Endometrium (tissue), 2 donors: ENCODE results near the gene TBC1D22A.
"Not testable (repeated sequence)": the region's sequence is repeated elsewhere in the genome, so short reads cannot be mapped to it uniquely, and the experiment has no call there.

ENCODE experiments used
- FAIRE-seq: peaks from 2 replicates; lab custom pipeline; 2012; peaks lifted over from hg19 to GRCh38; lab: Jason Lieb, UNC
- donor health status: control.
- donor health status: control.

TBC1D22A gene

DNA sequence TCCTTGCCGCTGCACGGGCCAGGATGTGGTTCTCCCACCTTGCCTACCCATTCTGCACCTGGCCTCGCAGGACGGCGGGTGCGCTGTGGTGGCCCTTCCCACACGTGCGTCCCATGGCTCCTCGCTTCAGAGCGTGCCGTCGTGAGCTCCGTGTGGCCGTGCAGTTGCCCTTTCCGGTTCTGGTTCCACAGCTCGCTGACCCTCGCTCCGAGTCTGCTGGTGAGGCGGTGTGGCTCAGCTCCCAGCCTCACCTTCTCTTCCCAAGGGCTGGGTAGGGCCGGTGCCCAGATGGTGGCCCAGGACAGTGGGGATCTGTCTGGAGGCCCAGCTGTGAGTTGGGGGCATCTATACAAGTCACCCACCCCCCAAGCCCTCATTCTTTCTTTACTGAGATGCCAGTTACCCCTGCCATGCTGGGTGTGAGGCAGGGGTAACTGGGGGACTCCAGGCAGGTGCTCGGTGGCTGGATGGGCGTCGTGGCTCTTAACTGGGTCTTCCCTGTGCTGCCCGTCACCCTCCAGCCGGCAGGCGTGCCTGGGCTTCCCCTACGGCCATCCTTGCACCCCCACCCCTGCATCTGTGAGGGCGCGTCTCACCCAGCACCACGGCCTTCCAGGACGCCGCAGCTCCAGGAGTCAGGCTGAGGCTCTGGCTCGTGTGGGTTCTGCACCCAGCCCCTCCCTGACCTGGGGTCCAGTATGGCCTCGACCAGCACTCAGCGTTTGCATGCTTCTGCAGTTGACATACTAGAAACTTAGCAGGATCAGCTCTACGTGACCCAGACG lies 395.2 kb downstream of the TBC1D22A start:
- no peak for FAIRE-seq

DNA sequence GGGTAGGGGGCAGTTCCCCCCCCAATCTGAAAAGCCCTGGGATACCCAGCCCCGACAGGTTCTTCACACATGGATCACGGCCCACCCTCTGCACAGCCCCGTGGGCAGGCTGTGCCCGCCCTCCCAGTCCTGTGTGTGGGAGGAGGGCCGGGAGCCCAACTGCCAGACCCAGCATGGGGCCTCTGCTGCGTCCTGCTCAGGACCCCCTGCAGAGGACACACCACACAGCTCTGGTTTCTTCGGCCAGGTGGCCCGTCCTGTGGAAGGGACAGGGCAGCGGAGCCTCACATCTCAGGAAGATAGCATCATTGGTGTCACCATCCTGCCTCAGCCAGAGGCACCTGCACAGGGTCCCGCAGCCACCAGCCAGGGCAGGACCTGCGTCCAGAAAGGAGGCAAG lies 396.0 kb downstream of the TBC1D22A start:
- FAIRE-seq: no peak

DNA sequence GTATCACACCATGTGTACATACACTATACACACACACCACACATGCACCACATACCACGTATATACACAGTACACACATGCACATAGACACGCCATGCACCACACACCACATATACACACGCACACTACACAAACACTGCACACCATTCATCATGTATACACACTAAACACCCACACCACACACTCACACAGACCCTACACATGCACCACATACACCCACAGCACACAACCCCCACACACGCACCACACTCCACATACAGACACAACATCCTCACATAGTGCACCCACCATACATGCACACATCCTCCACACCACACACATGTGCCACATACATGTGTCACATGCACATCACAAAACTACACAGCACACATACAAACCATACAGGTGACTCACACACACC lies 397.1 kb downstream of the TBC1D22A start:
- no peak for FAIRE-seq

DNA sequence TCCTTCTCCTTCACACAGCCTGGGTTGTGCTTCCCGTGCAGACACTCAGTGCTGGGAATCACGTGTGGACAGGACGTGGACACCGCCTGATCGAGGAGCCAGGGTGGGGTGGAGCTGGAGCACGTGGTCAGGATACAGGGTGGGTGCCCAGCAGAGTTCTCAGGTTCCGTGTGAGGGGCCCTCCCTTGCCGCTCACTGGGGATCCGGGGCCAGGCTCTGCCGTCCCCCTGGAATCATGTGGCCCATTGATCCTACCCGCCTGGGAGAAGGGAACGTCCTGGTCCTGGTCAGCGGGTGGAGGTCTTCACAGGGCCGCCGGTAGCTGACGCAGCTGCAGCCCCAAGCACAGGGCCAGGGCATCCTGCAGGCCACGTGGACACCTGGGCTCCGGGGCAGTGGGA lies 397.7 kb downstream of the TBC1D22A start:
- no peak for FAIRE-seq

DNA sequence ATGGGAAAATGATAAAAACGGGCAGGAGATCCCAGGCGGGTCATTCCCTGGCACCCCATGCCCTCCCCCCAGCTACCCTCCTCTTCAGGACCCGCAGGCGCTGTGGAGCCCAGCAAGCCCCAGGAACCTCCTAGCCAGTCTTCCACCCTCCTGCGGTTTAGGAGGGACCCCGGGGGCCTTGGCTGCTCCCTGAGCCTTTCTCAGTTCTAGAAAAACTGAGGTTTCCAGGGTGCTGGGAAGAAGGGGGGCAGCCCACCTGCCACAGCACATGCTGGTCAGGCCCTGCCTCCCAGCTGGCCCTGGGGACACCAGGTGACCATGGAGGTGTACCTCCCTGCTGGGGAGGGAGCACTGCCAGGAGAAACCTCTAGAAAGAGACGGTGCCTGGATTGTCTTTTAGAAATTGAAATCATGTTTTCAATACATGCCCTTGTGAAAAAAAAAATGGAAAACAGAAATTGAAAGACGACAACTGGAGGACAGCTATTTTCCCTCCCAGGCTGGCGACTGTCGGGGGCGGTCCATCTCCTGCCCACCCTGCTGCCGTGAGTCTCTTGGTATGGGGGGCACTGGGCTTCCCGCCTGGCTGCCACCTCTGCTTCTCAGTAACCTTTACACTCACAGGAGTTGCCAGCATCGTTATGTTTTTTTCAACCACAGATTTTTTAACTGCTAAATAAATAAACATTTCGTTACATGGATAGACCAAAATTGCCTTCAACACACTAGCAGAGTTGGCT lies 398.5 kb downstream of the TBC1D22A start:
- no peak for FAIRE-seq

DNA sequence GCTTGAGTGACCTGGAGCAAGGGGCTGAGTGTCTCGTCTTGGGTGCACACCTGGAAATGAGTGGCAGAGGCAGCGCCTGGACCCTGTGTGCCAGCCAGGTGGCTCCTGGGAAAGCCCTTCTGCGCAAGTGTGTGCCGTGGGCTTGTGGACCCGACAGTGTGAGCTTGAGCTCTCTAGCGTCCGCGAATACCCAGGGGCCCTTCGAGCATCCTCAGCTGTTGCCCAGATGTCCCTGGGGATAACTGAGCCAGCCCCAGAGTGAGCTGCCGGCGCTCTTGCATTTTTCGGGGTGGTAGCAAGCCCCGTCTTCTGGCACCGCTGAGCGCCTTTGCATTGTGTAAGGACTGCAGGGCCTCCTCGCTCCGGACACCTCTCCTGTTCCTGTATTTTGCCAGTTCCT lies 399.2 kb downstream of the TBC1D22A start:
- FAIRE-seq: no peak

DNA sequence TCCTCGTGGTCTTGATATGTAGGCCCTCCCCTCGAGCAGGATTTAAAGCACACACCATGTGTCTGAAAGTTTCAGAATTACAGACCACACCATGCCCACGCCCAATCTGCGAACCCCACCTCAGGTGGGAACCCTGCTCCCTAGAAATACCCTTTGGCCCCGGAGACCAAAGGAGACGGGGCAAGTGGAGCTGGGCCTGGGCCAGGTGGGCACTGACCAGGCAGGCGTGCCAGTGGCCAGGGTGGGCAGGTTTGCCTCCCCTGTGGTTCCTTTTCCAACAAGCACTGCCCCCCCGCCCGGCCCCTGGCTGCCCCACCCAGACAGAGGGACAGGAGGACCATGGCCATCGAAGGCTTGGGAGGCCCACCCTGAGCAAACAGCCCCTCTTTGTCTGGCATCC lies 400.4 kb downstream of the TBC1D22A start:
- FAIRE-seq: no peak

DNA sequence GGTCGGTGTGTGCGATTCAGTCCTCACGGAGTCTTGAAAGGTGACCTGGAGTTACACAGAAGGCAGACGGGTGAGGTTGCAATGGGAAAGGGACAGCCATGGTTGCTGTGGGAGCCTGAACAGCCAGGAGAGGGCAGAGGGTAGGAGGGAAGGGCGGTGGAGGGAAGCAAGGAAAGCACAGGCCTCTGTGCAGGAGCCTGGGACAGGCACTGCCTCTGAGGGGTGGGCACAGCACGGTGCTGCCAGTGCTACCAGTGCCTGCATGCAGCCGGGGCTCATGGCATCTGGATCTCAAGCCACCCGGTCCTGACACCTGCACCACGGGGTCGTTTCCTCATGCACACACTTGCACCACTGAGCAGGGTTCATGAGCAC lies 401.0 kb downstream of the TBC1D22A start:
- no peak for FAIRE-seq

DNA sequence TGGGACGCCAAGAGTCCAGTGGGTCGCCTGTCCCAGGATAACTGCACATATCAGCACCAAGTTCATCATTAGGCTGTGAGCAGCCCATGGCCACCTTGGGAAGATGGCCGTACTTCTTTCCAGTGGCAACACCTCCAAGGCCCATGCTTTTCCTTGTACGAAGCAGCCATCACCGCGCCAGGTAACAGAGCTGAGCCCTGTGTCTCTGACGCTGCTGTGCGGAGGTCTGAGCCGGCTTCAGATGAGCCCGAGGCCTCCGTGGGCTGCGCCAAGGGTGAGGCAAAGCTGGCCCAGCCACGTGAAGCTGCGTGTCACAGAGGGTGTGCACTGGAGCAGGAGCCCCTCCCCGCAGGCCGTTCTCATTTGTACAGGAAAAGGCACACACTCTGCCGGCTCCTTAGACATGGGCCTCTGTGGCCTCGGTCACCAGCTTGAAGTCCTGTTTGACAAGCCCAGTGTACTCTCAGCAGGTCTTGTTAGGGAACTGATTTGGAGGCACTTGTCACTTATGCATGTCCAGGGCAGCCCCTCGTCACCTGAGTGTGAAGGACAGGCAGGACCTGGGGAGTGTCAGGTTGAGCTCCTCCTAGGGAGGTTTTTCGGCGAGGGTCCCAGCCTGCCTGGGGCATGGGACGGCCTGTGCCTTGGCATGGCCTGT lies 401.5 kb downstream of the TBC1D22A start:
- FAIRE-seq: no peak

DNA sequence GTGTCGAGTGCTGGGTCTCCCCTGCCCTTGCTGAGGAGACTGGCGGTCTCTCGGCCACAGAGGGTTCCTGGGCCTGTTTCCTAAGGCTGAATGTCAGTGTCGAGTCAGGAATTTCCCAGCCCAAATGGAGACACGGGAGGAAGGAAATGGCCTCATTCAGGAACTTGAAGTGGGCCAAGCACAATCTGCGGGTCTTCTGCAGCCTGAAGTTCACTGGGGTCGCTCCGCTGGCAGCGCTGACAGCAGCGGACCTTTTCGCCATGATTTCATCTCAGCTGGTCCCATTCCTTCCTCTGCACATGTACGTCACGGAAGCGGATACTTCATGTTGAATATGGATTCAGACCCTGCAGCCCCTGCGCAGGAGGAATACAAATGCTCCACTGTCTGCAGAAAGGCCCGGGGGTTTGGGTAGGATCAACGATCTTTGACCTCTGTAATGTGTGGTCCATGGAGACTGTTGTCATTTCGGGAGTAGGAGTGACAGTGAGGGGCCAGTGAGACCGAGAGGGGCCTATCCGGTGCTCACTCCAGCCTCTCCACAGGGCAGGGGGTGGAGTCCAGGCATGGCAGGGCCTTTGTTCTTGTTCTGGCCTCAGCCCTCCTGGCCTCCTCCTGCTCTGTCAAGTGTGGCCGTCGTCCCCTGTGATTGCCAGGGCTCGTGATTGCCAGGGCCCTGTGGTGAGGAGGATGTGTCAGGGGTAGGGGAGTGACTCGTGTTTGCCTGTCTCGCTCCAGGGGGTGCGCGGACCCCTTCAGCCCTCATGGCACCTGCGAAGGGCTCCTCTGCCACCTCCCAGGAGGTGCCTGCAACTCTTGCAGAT lies 402.3 kb downstream of the TBC1D22A start:
- no peak for FAIRE-seq

DNA sequence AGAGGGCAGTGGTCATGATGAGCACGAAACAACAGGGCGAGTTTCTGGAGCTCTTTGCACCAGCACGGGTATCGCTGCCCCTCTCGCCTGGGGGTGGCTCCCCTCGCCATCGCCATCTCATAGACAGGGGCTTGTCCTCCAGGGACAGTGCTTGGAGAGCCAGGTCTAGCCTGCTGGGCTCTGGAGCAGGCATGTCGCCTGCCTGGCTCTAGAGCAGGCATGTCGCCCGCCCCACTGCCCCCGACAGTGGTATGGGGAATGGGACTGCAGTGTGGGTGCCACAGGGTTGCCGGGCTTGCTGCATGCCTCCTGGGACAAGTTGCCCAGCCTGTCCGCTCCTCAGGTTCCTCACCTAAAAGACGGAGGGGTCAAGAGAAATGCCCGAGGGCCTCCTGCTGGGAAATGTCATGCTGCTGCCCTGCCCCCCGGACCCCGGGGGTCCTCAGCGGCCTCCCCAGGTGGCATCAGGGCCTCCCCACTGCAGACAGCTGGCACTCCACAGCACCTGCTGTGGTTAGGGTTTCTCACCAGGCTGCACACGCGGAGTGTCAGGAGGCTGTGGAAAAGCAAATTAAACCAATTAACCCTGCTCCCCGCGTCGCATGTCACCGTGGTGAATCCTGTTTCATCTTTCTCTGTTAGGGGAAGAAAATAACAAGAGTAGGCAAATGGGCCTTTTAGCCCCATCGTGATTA lies 403.0 kb downstream of the TBC1D22A start:
- no peak for FAIRE-seq

DNA sequence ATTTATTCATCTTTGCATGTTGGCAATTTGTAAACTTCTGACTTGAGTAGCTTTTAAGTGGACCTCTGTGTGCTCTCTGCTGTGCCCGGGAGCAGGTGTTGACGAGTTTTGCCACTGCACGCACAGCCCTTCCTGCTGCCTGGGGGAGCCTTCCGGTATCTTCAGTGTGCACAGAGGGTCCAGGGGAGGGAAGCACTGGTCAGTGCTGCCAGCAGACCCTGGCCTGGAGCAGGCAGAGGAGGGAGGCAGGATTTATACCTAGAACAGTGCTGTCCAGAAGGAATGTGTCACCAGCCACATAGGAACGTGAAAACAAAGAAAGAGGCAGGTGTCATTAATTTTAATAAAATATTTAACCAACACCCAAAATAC lies 403.6 kb downstream of the TBC1D22A start:
- no peak for FAIRE-seq

DNA sequence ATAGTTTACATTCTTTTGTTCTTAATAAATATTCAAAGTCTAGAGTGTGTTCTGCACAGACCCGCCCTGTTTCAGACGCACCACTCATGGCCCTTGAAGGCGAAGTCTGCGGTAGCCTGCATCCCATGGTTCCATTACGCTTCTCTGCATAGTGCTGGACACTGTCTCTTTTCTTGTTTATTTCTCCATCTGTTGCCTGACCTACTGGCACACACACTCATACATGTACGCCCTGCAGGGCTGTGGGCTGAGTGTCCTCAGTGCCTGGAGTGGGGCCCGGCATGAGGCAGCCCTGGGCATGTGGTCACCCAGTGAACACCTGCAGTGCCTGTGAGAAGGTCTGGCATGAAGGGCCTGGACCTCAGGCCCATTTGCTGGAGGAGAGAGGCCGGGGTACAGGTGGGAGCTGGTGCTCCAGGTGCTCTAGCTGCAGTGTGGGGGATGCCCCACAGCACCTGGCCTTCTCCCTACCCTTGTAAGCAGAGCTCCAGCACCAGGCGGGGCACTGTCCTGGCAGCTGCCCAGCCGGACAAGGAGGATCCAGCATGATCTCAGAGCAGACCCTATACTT lies 404.1 kb downstream of the TBC1D22A start:
- no peak for FAIRE-seq

DNA sequence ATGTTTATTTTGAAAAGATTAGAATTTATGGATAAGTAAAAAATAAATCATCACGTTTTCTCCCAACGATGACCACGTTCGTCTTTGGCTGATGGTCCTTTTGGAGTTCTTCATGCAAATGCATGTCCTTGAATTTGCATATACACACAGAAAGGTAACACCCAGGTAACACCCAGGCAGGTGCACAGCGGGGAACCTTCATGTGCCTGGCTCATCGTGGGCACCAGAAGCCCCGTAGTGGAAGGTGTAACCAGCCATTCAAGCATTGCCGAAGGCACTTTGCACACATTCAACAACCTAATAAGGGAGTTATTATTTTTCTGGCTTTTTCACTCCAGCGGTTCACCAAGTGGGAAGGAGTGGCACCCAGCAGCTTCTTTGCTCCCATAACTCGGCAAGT lies 404.6 kb downstream of the TBC1D22A start:
- no peak for FAIRE-seq

DNA sequence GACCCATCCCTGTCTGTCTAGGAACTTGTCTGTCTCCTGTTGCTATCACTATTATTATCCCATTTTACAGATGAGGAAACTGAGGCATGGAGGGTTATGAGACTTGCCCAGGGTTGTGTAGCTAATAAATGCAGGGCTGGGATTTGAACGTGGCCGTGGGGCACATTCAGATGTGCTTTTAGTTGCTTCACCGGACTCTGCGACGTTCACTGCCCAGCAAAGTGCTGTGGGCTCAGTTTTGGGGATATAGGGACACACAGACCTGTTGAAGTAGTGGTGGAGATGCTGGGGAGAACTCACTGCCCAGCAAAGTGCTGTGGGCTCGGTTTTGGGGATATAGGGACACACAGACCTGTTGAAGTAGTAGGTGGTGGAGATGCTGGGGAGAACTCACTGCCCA lies 405.5 kb downstream of the TBC1D22A start:
- not testable (repeated sequence) for FAIRE-seq

DNA sequence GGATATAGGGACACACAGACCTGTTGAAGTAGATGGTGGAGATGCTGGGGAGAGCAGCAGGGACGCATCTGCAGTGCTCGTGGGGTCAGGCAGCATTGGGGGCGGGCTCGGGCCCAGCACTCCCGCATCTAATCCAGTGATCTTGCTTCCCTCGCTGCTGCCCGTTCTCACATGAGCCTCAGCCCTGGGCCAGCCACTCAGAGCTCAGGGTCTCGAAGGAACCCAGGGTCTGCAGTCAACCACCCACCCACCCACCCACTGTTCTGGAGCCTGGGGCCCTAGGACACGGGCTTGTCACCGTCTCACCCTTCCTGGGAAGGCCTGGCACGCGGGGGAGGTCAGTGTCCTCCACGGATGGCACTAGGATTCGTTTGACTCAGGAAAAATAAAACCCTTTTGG lies 406.0 kb downstream of the TBC1D22A start:
- FAIRE-seq: no peak

DNA sequence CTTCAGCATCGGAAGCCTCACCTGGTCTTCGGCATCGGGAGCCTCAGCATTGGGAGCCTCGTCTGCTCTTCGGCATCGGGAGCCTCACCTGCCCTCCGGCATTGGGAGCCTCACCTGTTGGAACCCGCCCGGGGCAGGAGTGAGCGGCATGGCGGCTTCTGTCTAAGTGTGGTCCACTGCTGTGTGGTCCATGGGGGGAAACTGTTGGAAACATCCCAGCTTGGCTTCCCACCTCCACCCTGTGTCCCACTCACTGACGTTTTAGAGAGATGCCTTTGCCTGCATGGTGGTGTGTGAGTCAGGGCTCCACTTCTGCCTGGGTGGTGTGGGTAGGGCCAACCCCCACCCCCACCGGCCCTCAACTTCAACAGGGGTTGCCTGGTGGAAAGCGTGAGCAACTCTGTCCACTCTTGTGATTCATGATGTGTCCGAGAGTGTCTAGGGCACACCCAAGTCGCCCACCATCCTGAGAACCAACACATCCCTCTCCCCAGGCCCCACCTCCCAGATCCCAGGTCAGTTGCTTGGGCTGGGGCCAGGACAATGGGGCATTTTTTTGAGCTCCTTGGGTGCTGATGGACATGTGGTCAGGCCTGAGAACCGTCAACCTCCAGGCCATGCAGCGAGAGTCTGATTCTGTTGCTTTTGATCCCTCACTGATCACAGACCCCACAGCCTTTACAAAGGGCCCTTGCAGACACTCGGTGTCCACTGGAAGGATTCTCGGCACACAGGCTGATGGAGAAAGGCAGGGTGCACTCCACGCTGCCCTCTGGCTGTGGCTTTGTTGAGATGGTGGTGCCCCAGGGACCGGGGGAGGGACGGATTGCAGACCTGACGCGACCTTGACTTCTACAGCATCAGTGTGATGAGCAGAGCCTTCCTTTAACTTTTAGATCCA lies 406.7 kb downstream of the TBC1D22A start:
- FAIRE-seq: no peak

DNA sequence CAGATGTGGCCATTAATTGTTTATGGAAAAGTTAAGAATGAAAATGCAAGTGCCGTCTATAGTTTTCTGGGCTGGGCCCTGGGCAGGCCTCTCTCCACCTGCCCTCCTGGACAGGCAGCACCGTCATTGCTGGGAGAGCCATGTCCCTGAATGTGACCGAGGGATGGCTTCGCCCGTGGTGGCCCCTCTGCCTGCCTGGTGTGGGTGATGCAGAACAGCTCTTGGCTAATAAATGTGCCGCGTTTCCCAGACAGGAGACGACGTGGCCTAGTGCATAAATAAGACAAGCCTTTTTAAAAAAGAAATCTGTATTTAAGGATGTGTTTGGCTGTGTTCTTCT lies 407.3 kb downstream of the TBC1D22A start:
- FAIRE-seq: no peak

DNA sequence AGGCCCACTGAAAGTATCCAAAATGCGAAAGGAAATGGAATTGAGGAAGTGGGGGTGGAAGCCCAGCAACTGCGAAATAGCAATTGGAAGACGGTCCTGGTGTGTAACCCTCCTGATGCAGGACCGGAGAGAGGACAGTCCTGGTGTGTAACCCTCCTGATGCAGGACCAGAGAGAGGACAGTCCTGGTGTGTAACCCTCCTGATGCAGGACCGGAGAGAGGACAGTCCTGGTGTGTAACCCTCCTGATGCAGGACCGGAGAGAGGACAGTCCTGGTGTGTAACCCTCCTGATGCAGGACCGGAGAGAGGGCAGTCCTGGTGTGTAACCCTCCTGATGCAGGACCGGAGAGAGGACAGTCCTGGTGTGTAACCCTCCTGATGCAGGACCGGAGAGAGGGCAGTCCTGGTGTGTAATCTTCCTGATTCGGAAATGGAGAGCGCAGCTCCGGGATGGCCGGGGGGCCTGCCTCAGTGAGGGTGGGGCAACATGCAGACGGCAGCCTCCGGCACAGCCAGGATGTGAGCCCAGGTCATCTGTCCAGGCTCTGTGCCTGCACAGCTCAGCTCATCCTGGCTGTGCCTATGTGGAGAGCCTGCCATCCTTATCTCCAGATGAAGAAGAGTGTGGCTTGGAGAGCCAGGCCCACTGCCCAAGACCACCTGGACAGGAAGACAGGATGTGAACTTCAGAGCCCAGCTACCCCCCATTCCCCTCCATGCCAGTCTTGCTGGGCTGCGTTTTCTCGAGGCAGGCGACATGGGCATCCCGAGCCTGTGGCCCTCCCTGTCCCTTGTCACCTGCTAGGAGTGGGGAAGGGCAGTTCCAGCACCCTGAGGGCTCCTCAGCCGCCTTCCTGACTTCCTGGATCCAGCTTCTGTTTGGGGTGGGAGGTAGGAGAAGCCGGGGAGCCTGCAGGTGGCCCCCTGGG lies 408.3 kb downstream of the TBC1D22A start:
- not testable (repeated sequence) for FAIRE-seq
